Stimulated activated naive B cell treated with anti-CD40 and anti-IgM and Interleukin-4, amounts not matched to agents 10 μg/mL and 1 μg/mL and 100 μg/mL, for 72 hours (primary cell): Measurements from ENCODE around the gene EHMT1.
A peak's percentile ranks its signal among the peaks of the same experiment; 100 is the strongest.
"Not testable (repeated sequence)": the region's sequence is repeated elsewhere in the genome, so short reads cannot be mapped to it uniquely, and the experiment has no call there.

ENCODE experiments used
- ATAC-seq, 2 donors: fragments of 150-1000 bp; cut with Tn5 transposase; replicated peaks; 2 replicates each; pipeline ENCODE4 v1.10.0; 2021; ENCODE audit warnings: moderate library complexity in 1 of 2
- DNase-seq: peaks from one replicate; pipeline ENCODE4 v3.0.0; 2021
- H3K27ac Mint-ChIP-seq: one replicate; pipeline ENCODE4 v1.8.0; 2022; ENCODE audit warnings: mild to moderate bottlenecking, mixed read lengths
- H3K27me3 Mint-ChIP-seq, 2 donors: one replicate each; pipeline ENCODE4 v1.8.0; 2022; ENCODE audit warnings: mixed read lengths in 2 of 2
- H3K36me3 Mint-ChIP-seq, 2 donors: one replicate each; pipeline ENCODE4 v1.8.0; 2022; ENCODE audit warnings: mixed read lengths in 2 of 2, mild to moderate bottlenecking in 1 of 2
- H3K4me1 Mint-ChIP-seq, 2 donors: one replicate each; pipeline ENCODE4 v1.8.0; 2022; ENCODE audit warnings: mixed read lengths in 2 of 2, mild to moderate bottlenecking in 1 of 2
- H3K4me3 Mint-ChIP-seq, 2 donors: one replicate each; pipeline ENCODE4 v1.8.0; 2022; ENCODE audit warnings: mild to moderate bottlenecking in 2 of 2, mixed read lengths in 2 of 2, moderate library complexity in 1 of 2
- H3K9me3 Mint-ChIP-seq, 2 donors: one replicate each; pipeline ENCODE4 v1.8.0; 2022; ENCODE audit warnings: mixed read lengths in 2 of 2, mild to moderate bottlenecking in 1 of 2

Gene EHMT1

DNA sequence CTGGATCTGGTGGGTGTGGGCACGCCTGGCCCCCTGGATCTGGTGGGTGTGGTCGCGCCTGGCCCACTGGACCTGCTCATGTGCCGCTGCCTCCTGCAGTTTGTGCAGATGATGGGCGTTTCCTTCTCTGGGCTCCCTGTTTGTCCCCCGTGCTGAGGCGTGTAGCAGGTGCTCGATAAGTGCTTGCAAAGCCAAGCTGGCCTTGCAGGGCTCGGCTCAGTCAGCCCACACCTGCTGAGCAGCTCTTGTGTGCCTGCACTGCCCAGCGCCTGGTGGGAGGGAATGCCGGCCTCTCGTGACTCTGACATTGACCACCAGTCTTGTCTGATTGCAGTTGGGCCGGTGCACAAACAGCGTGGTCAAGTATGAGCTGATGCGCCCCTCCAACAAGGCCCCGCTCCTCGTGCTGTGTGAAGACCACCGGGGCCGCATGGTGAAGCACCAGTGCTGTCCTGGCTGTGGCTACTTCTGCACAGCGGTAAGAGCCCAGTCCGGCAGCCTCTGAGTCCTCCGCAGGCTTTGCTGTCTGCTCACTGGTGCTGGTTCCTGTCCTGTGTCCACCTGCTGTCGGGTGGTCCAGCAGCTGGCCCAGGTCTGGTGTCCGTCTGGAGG lies 156.1 kb downstream of the EHMT1 start:
- Mint-ChIP-seq H3K4me1 (peaks cover 12 to 25% of the 10 kb centered on the region in 2 donors), H3K27me3 (no peaks in the 10 kb centered on the region), H3K4me3 (no peak overlapping the region), H3K36me3 (peaks cover 57 to 72% of the 10 kb centered on the region in 2 donors), H3K27ac (no peak overlapping the region), H3K9me3 (peaks cover 8 to 11% of the 10 kb centered on the region in 2 donors)
- DNase-seq (no peak), ATAC-seq (no peak)

GRCh38 chr9:137776306-137776995 lies 157.6 kb downstream of the EHMT1 start:
- Mint-ChIP-seq H3K27ac (no peak overlapping the region), H3K9me3 (no peaks in the 10 kb centered on the region), H3K36me3 (peaks cover 42 to 57% of the 10 kb centered on the region in 2 donors), H3K4me3 (no peak overlapping the region), H3K27me3 (no peaks in the 10 kb centered on the region), H3K4me1 (peaks cover 6 to 10% of the 10 kb centered on the region in 2 donors)
- ATAC-seq (no peak), DNase-seq (no peak)

DNA sequence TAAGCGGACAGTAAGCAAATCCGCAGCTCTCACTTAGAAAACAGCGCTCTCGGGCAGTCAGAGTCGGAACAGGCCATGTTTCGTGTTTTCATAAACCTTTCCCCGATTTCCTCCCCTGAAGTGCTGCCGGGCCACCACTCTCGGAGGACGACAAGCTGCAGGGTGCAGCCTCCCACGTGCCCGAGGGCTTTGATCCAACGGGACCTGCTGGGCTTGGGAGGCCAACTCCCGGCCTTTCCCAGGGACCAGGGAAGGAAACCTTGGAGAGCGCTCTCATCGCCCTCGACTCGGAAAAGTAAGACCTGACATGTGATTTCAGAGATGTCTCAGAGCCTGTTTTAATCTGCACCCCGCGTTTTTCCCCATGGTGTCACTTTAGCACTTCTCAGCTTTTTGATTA lies 159.0 kb downstream of the EHMT1 start:
- Mint-ChIP-seq H3K27me3 (no peaks in the 10 kb centered on the region), H3K27ac (no peak overlapping the region), H3K4me1 (peaks cover 7 to 8% of the 10 kb centered on the region in 2 donors), H3K36me3 (peaks cover 43 to 46% of the 10 kb centered on the region in 2 donors), H3K9me3 (no peaks in the 10 kb centered on the region), H3K4me3 (no peak overlapping the region)
- DNase-seq (no peak), ATAC-seq (no peak)

- ATAC-seq (no peak), DNase-seq (no peak)
- H3K4me3 Mint-ChIP-seq, result no peak overlapping the region
- H3K27ac Mint-ChIP-seq, result peak overlapping the region; percentile 65
- peaks cover 42 to 45% of the 10 kb centered on the region in 2 donors for H3K36me3 Mint-ChIP-seq
- no peaks in the 10 kb centered on the region for H3K27me3 Mint-ChIP-seq
- H3K9me3 Mint-ChIP-seq, result no peaks in the 10 kb centered on the region
- peaks cover 11 to 14% of the 10 kb centered on the region in 2 donors for H3K4me1 Mint-ChIP-seq
These were observed 159.5 kb downstream of the EHMT1 start for GRCh38 chr9:137778336-137778735.

GRCh38 chr9:137778914-137779313 lies 160.1 kb downstream of the EHMT1 start:
- peaks cover 41 to 46% of the 10 kb centered on the region in 2 donors for H3K36me3 Mint-ChIP-seq
- peaks cover 12 to 13% of the 10 kb centered on the region in 2 donors for H3K4me1 Mint-ChIP-seq
- peak overlapping the region; percentile 65 for H3K27ac Mint-ChIP-seq
- H3K9me3 Mint-ChIP-seq, result no peaks in the 10 kb centered on the region
- no peaks in the 10 kb centered on the region for H3K27me3 Mint-ChIP-seq
- ATAC-seq (no peak), DNase-seq (no peak)
- no peak overlapping the region for H3K4me3 Mint-ChIP-seq

DNA sequence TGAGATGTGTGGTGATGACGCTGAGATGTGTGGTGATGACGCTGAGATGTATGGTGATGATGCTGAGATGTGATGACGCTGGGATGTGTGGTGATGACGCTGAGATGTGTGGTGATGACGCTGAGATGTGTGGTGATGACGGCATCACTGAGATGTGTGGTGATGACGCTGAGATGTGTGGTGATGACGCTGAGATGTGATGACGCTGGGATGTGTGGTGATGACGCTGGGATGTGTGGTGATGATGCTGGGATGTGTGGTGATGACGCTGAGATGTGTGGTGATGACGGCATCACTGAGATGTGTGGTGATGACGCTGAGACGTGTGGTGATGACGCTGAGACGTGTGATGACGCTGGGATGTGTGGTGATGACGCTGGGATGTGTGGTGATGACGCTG lies 161.2 kb downstream of the EHMT1 start:
- Mint-ChIP-seq H3K4me1 (peaks cover 12% of the 10 kb centered on the region in 2 donors), H3K36me3 (peaks cover 49 to 50% of the 10 kb centered on the region in 2 donors)
- not testable (repeated sequence) for ATAC-seq, H3K9me3 Mint-ChIP-seq, H3K4me3 Mint-ChIP-seq, DNase-seq, H3K27ac Mint-ChIP-seq, H3K27me3 Mint-ChIP-seq

GRCh38 chr9:137781906-137782585 lies 163.2 kb downstream of the EHMT1 start:
- DNase-seq (no peak), ATAC-seq (no peak)
- peak overlapping the region; percentile 31 for H3K27ac Mint-ChIP-seq
- H3K4me1 Mint-ChIP-seq, result peaks cover 12% of the 10 kb centered on the region in 2 donors
- no peak overlapping the region for H3K4me3 Mint-ChIP-seq
- H3K27me3 Mint-ChIP-seq, result no peaks in the 10 kb centered on the region
- no peaks in the 10 kb centered on the region for H3K9me3 Mint-ChIP-seq
- H3K36me3 Mint-ChIP-seq, result peaks cover 45 to 47% of the 10 kb centered on the region in 2 donors

GRCh38 chr9:137783521-137783920 lies 164.7 kb downstream of the EHMT1 start:
- no peaks in the 10 kb centered on the region for H3K27me3 Mint-ChIP-seq
- peak overlapping the region; percentile 76 for H3K27ac Mint-ChIP-seq
- H3K9me3 Mint-ChIP-seq, result peaks cover 2 to 3% of the 10 kb centered on the region in 2 donors
- H3K36me3 Mint-ChIP-seq, result peaks cover 47 to 48% of the 10 kb centered on the region in 2 donors
- peaks cover 17% of the 10 kb centered on the region in 2 donors for H3K4me1 Mint-ChIP-seq
- no peak for ATAC-seq
- H3K4me3 Mint-ChIP-seq, result no peak overlapping the region
- DNase-seq, result no peak

- Mint-ChIP-seq H3K4me1 (peaks cover 17% of the 10 kb centered on the region in 2 donors), H3K36me3 (peaks cover 43 to 44% of the 10 kb centered on the region in 2 donors), H3K27me3 (no peaks in the 10 kb centered on the region), H3K27ac (no peak overlapping the region), H3K9me3 (peaks cover 2 to 3% of the 10 kb centered on the region in 2 donors), H3K4me3 (no peak overlapping the region)
- ATAC-seq (no peak), DNase-seq (no peak)
These were observed 165.2 kb downstream of the EHMT1 start for GRCh38 chr9:137784046-137784445.

- DNase-seq (no peak), ATAC-seq (no peak)
- H3K9me3 Mint-ChIP-seq, result peaks cover 2 to 3% of the 10 kb centered on the region in 2 donors
- no peaks in the 10 kb centered on the region for H3K27me3 Mint-ChIP-seq
- H3K27ac Mint-ChIP-seq, result peak overlapping the region; percentile 75
- peaks cover 17% of the 10 kb centered on the region in 2 donors for H3K4me1 Mint-ChIP-seq
- H3K4me3 Mint-ChIP-seq, result no peak overlapping the region
- H3K36me3 Mint-ChIP-seq, result peaks cover 47 to 48% of the 10 kb centered on the region in 2 donors
These were observed 166.1 kb downstream of the EHMT1 start for GRCh38 chr9:137784641-137785513.

GRCh38 chr9:137785704-137786161 lies 166.9 kb downstream of the EHMT1 start:
- no peak overlapping the region for H3K27ac Mint-ChIP-seq
- peaks cover 2 to 3% of the 10 kb centered on the region in 2 donors for H3K9me3 Mint-ChIP-seq
- peaks cover 51 to 54% of the 10 kb centered on the region in 2 donors for H3K36me3 Mint-ChIP-seq
- no peak for DNase-seq
- peaks cover 17% of the 10 kb centered on the region in 2 donors for H3K4me1 Mint-ChIP-seq
- no peak for ATAC-seq
- no peak overlapping the region for H3K4me3 Mint-ChIP-seq
- no peaks in the 10 kb centered on the region for H3K27me3 Mint-ChIP-seq

GRCh38 chr9:137786511-137786920 lies 167.7 kb downstream of the EHMT1 start:
- no peaks in the 10 kb centered on the region for H3K27me3 Mint-ChIP-seq
- peaks cover 2 to 3% of the 10 kb centered on the region in 2 donors for H3K9me3 Mint-ChIP-seq
- H3K36me3 Mint-ChIP-seq, result peaks cover 55 to 62% of the 10 kb centered on the region in 2 donors
- H3K27ac Mint-ChIP-seq, result peak overlapping the region; percentile 48
- peaks cover 17% of the 10 kb centered on the region in 2 donors for H3K4me1 Mint-ChIP-seq
- H3K4me3 Mint-ChIP-seq, result no peak overlapping the region
- ATAC-seq (no peak), DNase-seq (no peak)

GRCh38 chr9:137787381-137787780 lies 168.6 kb downstream of the EHMT1 start:
- DNase-seq, result no peak
- peaks cover 16% of the 10 kb centered on the region in 2 donors for H3K4me1 Mint-ChIP-seq
- H3K27ac Mint-ChIP-seq, result no peak overlapping the region
- peaks cover 2 to 3% of the 10 kb centered on the region in 2 donors for H3K9me3 Mint-ChIP-seq
- no peaks in the 10 kb centered on the region for H3K27me3 Mint-ChIP-seq
- ATAC-seq, result no peak
- peaks cover 53 to 64% of the 10 kb centered on the region in 2 donors for H3K36me3 Mint-ChIP-seq
- H3K4me3 Mint-ChIP-seq, result no peak overlapping the region
